H9 (cell line): Measurements from ENCODE around the gene MOB1B. TPM values are rescaled to one million over a fixed set of nuclear protein-coding genes. Genes with fewer than 3 reads are reported as not detected.

ENCODE experiments used
- DNase-seq: peaks from one replicate; pipeline ENCODE4 v3.0.0-alpha.2; 2017
- H2AFZ ChIP-seq: one replicate; pipeline ENCODE4 v1.6.1; 2013; ENCODE audit warnings: mild to moderate bottlenecking, low read length, control low read depth, moderate library complexity
- H2AK5ac ChIP-seq: 2 replicates; pipeline ENCODE4 v1.6.1; 2013; ENCODE audit warnings: low read length, control low read depth, mixed read lengths; ENCODE audit not compliant: insufficient read length
- H2BK120ac ChIP-seq: one replicate; pipeline ENCODE4 v1.6.1; 2013; ENCODE audit warnings: low read depth, mild to moderate bottlenecking, low read length, control low read depth, inconsistent platforms; ENCODE audit not compliant: poor library complexity, severe bottlenecking
- H2BK12ac ChIP-seq: 2 replicates; pipeline ENCODE4 v1.6.1; 2013; ENCODE audit warnings: low read length, control low read depth, mixed read lengths, low read depth; ENCODE audit not compliant: insufficient read length
- H2BK15ac ChIP-seq: 2 replicates; pipeline ENCODE4 v1.6.1; 2013; ENCODE audit warnings: low read depth, low read length, control low read depth
- H2BK20ac ChIP-seq: one replicate; pipeline ENCODE4 v1.6.1; 2013; ENCODE audit warnings: low read depth, mild to moderate bottlenecking, low read length, control low read depth, inconsistent platforms; ENCODE audit not compliant: poor library complexity, severe bottlenecking
- H2BK5ac ChIP-seq: 2 replicates; pipeline ENCODE4 v1.6.1; 2013; ENCODE audit warnings: low read length, control low read depth, mixed read lengths; ENCODE audit not compliant: insufficient read length
- H3K14ac ChIP-seq: 2 replicates; pipeline ENCODE4 v1.6.1; 2013; ENCODE audit warnings: low read length, control low read depth; ENCODE audit not compliant: insufficient read depth
- H3K18ac ChIP-seq: 2 replicates; pipeline ENCODE4 v1.6.1; 2013; ENCODE audit warnings: low read depth, mild to moderate bottlenecking, mixed read lengths, low read length, control low read depth; ENCODE audit not compliant: insufficient read length
- H3K23ac ChIP-seq: 2 replicates; pipeline ENCODE4 v1.6.1; 2013; ENCODE audit warnings: low read length, control low read depth, mixed read lengths, low read depth; ENCODE audit not compliant: insufficient read length
- H3K23me2 ChIP-seq: 2 replicates; pipeline ENCODE4 v1.6.1; 2013; ENCODE audit warnings: low read depth, mild to moderate bottlenecking, mixed read lengths, low read length, control low read depth; ENCODE audit not compliant: insufficient read length, poor library complexity, severe bottlenecking
- H3K27ac ChIP-seq: 2 replicates; pipeline ENCODE4 v1.5.1; 2013; ENCODE audit warnings: low read length, control low read depth, mixed read lengths, low read depth; ENCODE audit not compliant: insufficient read length
- H3K27me3 ChIP-seq: 2 replicates; pipeline ENCODE4 v1.6.1; 2013; ENCODE audit warnings: low read length, control low read depth, inconsistent platforms; ENCODE audit not compliant: insufficient read depth
- H3K4ac ChIP-seq: 2 replicates; pipeline ENCODE4 v1.6.1; 2013; ENCODE audit warnings: low read depth, mild to moderate bottlenecking, control low read depth, inconsistent platforms, low read length, moderate library complexity
- H3K4me1 ChIP-seq: 2 replicates; pipeline ENCODE4 v1.6.1; 2013; ENCODE audit warnings: low read length, control low read depth, inconsistent platforms; ENCODE audit not compliant: insufficient read depth
- H3K4me2 ChIP-seq: 2 replicates; pipeline ENCODE4 v1.6.1; 2013; ENCODE audit warnings: low read length, control low read depth, mixed read lengths; ENCODE audit not compliant: insufficient read length, insufficient read depth
- H3K56ac ChIP-seq: 2 replicates; pipeline ENCODE4 v1.6.1; 2013; ENCODE audit warnings: low read depth, mild to moderate bottlenecking, mixed read lengths, low read length, control low read depth; ENCODE audit not compliant: insufficient read length
- H3K79me1 ChIP-seq: 2 replicates; pipeline ENCODE4 v1.6.1; 2013; ENCODE audit warnings: low read depth, mild to moderate bottlenecking, moderate library complexity, low read length, control low read depth, inconsistent platforms; ENCODE audit not compliant: insufficient read depth, poor library complexity, severe bottlenecking
- H3K79me2 ChIP-seq: 2 replicates; pipeline ENCODE4 v1.6.1; 2013; ENCODE audit warnings: low read length, control low read depth, inconsistent platforms; ENCODE audit not compliant: insufficient read depth
- H3K9ac ChIP-seq: 2 replicates; pipeline ENCODE4 v1.6.1; 2013; ENCODE audit warnings: low read length, control low read depth, mixed read lengths; ENCODE audit not compliant: insufficient read length; ENCODE audit errors: extremely low read depth
- H3K9me3 ChIP-seq: one replicate; pipeline ENCODE4 v1.6.1; 2013; ENCODE audit warnings: low read depth, low read length, inconsistent platforms; ENCODE audit not compliant: control insufficient read depth
- H3T11ph ChIP-seq: one replicate; pipeline ENCODE4 v1.6.1; 2013; ENCODE audit warnings: mild to moderate bottlenecking, low read length, control low read depth, inconsistent platforms
- H4K20me1 ChIP-seq: one replicate; pipeline ENCODE4 v1.6.1; 2013; ENCODE audit not compliant: control insufficient read depth, insufficient read length, insufficient read depth
- H4K5ac ChIP-seq: 2 replicates; pipeline ENCODE4 v1.6.1; 2013; ENCODE audit warnings: low read depth, mild to moderate bottlenecking, mixed read lengths, low read length, control low read depth; ENCODE audit not compliant: insufficient read length
- H4K8ac ChIP-seq: replicated peaks from 2 replicates; pipeline ENCODE4 v1.6.1; 2013; ENCODE audit warnings: low read length, control low read depth, mixed read lengths, low read depth; ENCODE audit not compliant: insufficient read length
- H4K91ac ChIP-seq: 2 replicates; pipeline ENCODE4 v1.6.1; 2013; ENCODE audit warnings: low read depth, mild to moderate bottlenecking, moderate library complexity, mixed read lengths, low read length, control low read depth; ENCODE audit not compliant: insufficient read length
- H3K27ac Mint-ChIP-seq, 3 experiments: 2 replicates in 2 of 3; 3 replicates in 1 of 3; pipeline ENCODE4 v1.8.0; 2020 to 2021; ENCODE audit warnings: mixed read lengths in 3 of 3, mild to moderate bottlenecking in 1 of 3, moderate library complexity in 1 of 3
- H3K27me3 Mint-ChIP-seq: 2 replicates; pipeline ENCODE4 v1.8.0; 2021; ENCODE audit warnings: low read depth, mild to moderate bottlenecking, moderate library complexity, mixed read lengths
- H3K36me3 Mint-ChIP-seq, 3 experiments: 2 replicates in 2 of 3; 3 replicates in 1 of 3; pipeline ENCODE4 v1.8.0; 2020 to 2021; ENCODE audit warnings: low read depth in 3 of 3, mixed read lengths in 3 of 3; ENCODE audit not compliant: insufficient read depth in 1 of 3
- H3K4me1 Mint-ChIP-seq, 2 experiments: 2 replicates each; pipeline ENCODE4 v1.8.0; 2020; ENCODE audit warnings: mixed read lengths in 2 of 2
- H3K4me3 Mint-ChIP-seq, 2 experiments: 2 replicates in 1 of 2; 3 replicates in 1 of 2; pipeline ENCODE4 v1.8.0; 2020 to 2021; ENCODE audit warnings: mild to moderate bottlenecking in 2 of 2, mixed read lengths in 2 of 2, moderate library complexity in 1 of 2
- H3K9me3 Mint-ChIP-seq, 2 experiments: 2 replicates in 1 of 2; 3 replicates in 1 of 2; pipeline ENCODE4 v1.8.0; 2020; ENCODE audit warnings: mild to moderate bottlenecking in 2 of 2, mixed read lengths in 2 of 2, moderate library complexity in 1 of 2
- WGBS: extraction: QIAGEN DNeasy Blood & Tissue Kit; methylation state at CpG from one replicate; pipeline ENCODE4 v1.1.7; 2013; ENCODE audit warnings: missing lambda C conversion rate, low lambda C conversion rate, mixed read lengths; ENCODE audit not compliant: insufficient read length; ENCODE audit errors: extremely low coverage; 5-methylcytosine and 5-hydroxymethylcytosine counted together
- total RNA-seq: library from RNA; stranded (reverse); gene quantifications from 2 replicates; pipeline ENCODE4 v1.2.1, GENCODE V29; 2021
- TF ChIP-seq, protein P1 (sequence below): fragments of 200-600 bp; sonication (generic); conservative IDR thresholded peaks from 3 replicates; pipeline ENCODE4 v1.8.0; 2021; ENCODE audit warnings: antibody characterized with exemption, mild to moderate bottlenecking

The MOB1B gene
- total RNA-seq, 1 experiment from 2014 or later, result 30.3 TPM

DNA sequence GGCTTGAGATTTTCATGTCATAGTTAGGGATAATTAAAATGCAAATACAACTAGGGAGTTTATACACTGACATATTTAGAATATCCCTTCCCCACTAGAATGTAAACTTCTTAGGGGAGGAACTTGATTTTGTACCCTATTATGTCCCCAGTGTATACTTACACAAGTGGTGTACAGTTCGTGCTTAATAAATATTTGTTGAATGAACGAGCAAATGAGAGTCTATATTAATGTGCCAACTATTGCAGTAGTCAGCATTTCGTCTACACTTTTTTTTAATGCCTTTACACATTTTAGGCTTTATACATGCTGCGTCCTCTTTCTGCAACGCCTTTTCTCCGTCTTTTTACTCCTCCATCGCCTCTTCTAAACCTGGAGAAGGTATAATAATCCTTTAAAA is 8.4 kb upstream of the MOB1B start:
- Histone ChIP-seq H3K4me2 (no peak overlapping the region), H4K91ac (no peak overlapping the region), H3K9me3 (no peaks in the 10 kb centered on the region), H2AFZ (no peak overlapping the region), H3K79me1 (no peaks in the 10 kb centered on the region), H4K8ac (no peak overlapping the region), H3K27me3 (no peaks in the 10 kb centered on the region), H2BK15ac (no peak overlapping the region), H3K27ac (no peak overlapping the region), H3K4me1 (no peaks in the 10 kb centered on the region), H3K23me2 (no peaks in the 10 kb centered on the region), H2BK12ac (no peak overlapping the region), H2BK20ac (no peak overlapping the region), H2AK5ac (no peak overlapping the region), H2BK5ac (no peak overlapping the region), H4K5ac (no peak overlapping the region), H3K14ac (no peak overlapping the region), H3K9ac (no peak overlapping the region), H2BK120ac (no peak overlapping the region), H3K23ac (no peak overlapping the region), H3T11ph (no peak overlapping the region), H3K79me2 (no peaks in the 10 kb centered on the region), H4K20me1 (no peaks in the 10 kb centered on the region), H3K56ac (no peak overlapping the region), H3K18ac (no peak overlapping the region), H3K4ac (no peak overlapping the region)
- Mint-ChIP-seq H3K36me3 (no peaks in the 10 kb centered on the region), H3K27me3 (peaks cover 2% of the 10 kb centered on the region; the same call in 1 of the 2 replicates), H3K4me1 (no peaks in the 10 kb centered on the region), H3K9me3 (no peaks in the 10 kb centered on the region), H3K27ac (no peak overlapping the region), H3K4me3 (no peak overlapping the region)
- TF ChIP-seq, protein P1, sequence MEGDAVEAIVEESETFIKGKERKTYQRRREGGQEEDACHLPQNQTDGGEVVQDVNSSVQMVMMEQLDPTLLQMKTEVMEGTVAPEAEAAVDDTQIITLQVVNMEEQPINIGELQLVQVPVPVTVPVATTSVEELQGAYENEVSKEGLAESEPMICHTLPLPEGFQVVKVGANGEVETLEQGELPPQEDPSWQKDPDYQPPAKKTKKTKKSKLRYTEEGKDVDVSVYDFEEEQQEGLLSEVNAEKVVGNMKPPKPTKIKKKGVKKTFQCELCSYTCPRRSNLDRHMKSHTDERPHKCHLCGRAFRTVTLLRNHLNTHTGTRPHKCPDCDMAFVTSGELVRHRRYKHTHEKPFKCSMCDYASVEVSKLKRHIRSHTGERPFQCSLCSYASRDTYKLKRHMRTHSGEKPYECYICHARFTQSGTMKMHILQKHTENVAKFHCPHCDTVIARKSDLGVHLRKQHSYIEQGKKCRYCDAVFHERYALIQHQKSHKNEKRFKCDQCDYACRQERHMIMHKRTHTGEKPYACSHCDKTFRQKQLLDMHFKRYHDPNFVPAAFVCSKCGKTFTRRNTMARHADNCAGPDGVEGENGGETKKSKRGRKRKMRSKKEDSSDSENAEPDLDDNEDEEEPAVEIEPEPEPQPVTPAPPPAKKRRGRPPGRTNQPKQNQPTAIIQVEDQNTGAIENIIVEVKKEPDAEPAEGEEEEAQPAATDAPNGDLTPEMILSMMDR, result no peak
- DNase-seq, result no peak
- WGBS, result no CpG with 5 or more reads among the region's 7 CpGs
